ENCODE measurements around the gene OR2V1.
"Not testable (repeated sequence)": the region's sequence is repeated elsewhere in the genome, so short reads cannot be mapped to it uniquely, and the experiment has no call there.

OR2V1 gene

GRCh38 chr5:181127907-181128626, 2.9 kb downstream of the OR2V1 start:
- DNase-seq (ENCODE audit: low read depth): no peak

GRCh38 chr5:181127456-181127855, 3.5 kb downstream of the OR2V1 start:
- no peak for DNase-seq (ENCODE audit: low read depth)

GRCh38 chr5:181126841-181127240, 4.1 kb downstream of the OR2V1 start:
- no peak for DNase-seq (ENCODE audit: low read depth)

GRCh38 chr5:181124526-181124925, 6.4 kb downstream of the OR2V1 start:
- DNase-seq (ENCODE audit: low read depth): no peak

- DNase-seq (ENCODE audit: low read depth): no peak
Observed at GRCh38 chr5:181121675-181122561, 9.1 kb downstream of the OR2V1 start.

GRCh38 chr5:181120761-181121160, 10.2 kb downstream of the OR2V1 start:
- no peak for DNase-seq (ENCODE audit: low read depth)

- no peak for DNase-seq (ENCODE audit: low read depth)
Observed at GRCh38 chr5:181120306-181120705, 10.7 kb downstream of the OR2V1 start.

- no peak for DNase-seq (ENCODE audit: low read depth)
Observed at GRCh38 chr5:181119105-181119504, 11.9 kb downstream of the OR2V1 start.

GRCh38 chr5:181118369-181118768, 12.6 kb downstream of the OR2V1 start:
- no peak for DNase-seq (ENCODE audit: low read depth)

- no peak for DNase-seq (ENCODE audit: low read depth)
Observed at GRCh38 chr5:181114844-181115778, 15.9 kb downstream of the OR2V1 start.

- DNase-seq (ENCODE audit: low read depth): no peak
Observed at GRCh38 chr5:181114284-181114843, 16.6 kb downstream of the OR2V1 start.

GRCh38 chr5:181113572-181113971, 17.4 kb downstream of the OR2V1 start:
- DNase-seq (ENCODE audit: low read depth): not testable (repeated sequence)

GRCh38 chr5:181112476-181112875, 18.5 kb downstream of the OR2V1 start:
- DNase-seq (ENCODE audit: low read depth): no peak

GRCh38 chr5:181111010-181111409, 20.0 kb downstream of the OR2V1 start:
- no peak for DNase-seq (ENCODE audit: low read depth)

GRCh38 chr5:181109489-181110013, 21.4 kb downstream of the OR2V1 start:
- no peak for DNase-seq (ENCODE audit: low read depth)

- no peak for DNase-seq (ENCODE audit: low read depth)
Observed at GRCh38 chr5:181108578-181109165, 22.3 kb downstream of the OR2V1 start.

GRCh38 chr5:181107699-181108098, 23.3 kb downstream of the OR2V1 start:
- DNase-seq (ENCODE audit: low read depth): no peak

- no peak for DNase-seq (ENCODE audit: low read depth)
Observed at GRCh38 chr5:181105391-181106025, 25.5 kb downstream of the OR2V1 start.

- DNase-seq (ENCODE audit: low read depth): not testable (repeated sequence)
Observed at GRCh38 chr5:181104606-181105390, 26.2 kb downstream of the OR2V1 start.

GRCh38 chr5:181104259-181104568, 26.8 kb downstream of the OR2V1 start:
- not testable (repeated sequence) for DNase-seq (ENCODE audit: low read depth)

All from fibroblast of the conjunctiva (primary cell).